ENCODE measurements around the gene CABP2.

DNA sequence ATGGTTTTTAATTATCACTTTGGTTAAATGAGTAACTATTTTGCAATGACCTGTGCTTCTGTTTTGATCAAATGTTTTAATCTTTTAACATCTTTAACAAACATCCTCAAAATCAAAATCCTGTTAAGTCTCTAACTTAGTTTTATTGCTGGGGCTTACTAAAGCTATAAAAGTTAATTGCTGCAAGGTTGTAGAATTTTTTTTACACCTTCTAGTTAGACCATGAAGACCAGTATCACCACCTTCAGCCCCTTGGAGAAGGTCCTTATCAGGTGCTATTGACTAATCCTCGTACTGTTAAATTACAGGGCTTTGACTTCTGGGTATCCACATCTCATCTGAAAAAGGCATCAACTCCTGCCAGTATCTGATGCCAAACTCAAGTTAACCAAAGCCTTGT, 12.3 kb upstream of the CABP2 start:
- TF ChIP-seq EZH2 (IDR thresholded peaks at IDR 0.05; ENCODE audit: low read length, missing control alignments) = no peak
- no peak for TF ChIP-seq CTCF (conservative IDR thresholded peaks at IDR 0.05 in 1 of 2, IDR thresholded peaks at IDR 0.05 in 1 of 2; ENCODE audit: low read depth in 1 of 2, low read length in 2 of 2)

Measured in fibroblast of lung (primary cell).